Mesenchymal stem cell (in vitro differentiated cells and primary cell): Measurements from ENCODE around the gene TSPEAR.
A peak's percentile ranks its signal among the peaks of the same experiment; 100 is the strongest.

ENCODE experiments used
- DNase-seq: peaks from one replicate; pipeline ENCODE4 v3.0.0-alpha.2; 2013
- H2AFZ ChIP-seq: one replicate; pipeline ENCODE4 v1.6.1; 2013; ENCODE audit warnings: low read depth, mild to moderate bottlenecking, control low read depth, inconsistent platforms, low read length, moderate library complexity
- H2AK5ac ChIP-seq: 2 replicates; pipeline ENCODE4 v1.6.1; 2013; ENCODE audit warnings: low read length, moderate library complexity, mild to moderate bottlenecking, inconsistent platforms; ENCODE audit not compliant: severe bottlenecking
- H2BK120ac ChIP-seq: one replicate; pipeline ENCODE4 v1.6.1; 2013; ENCODE audit warnings: low read depth, mild to moderate bottlenecking, inconsistent platforms, low read length, moderate library complexity
- H2BK12ac ChIP-seq, 2 experiments: one replicate each; pipeline ENCODE4 v1.6.1; 2013; ENCODE audit warnings: inconsistent platforms in 2 of 2, low read length in 2 of 2, mild to moderate bottlenecking in 2 of 2, moderate library complexity in 2 of 2, control low read depth in 1 of 2
- H2BK15ac ChIP-seq: one replicate; pipeline ENCODE4 v1.6.1; 2013; ENCODE audit warnings: mild to moderate bottlenecking, low read depth, inconsistent platforms; ENCODE audit not compliant: poor library complexity, severe bottlenecking
- H2BK5ac ChIP-seq: 2 replicates; pipeline ENCODE4 v1.6.1; 2013; ENCODE audit warnings: low read depth, mild to moderate bottlenecking, low read length, control low read depth, inconsistent platforms; ENCODE audit not compliant: poor library complexity, severe bottlenecking
- H3K14ac ChIP-seq, 2 experiments: one replicate each; pipeline ENCODE4 v1.6.1; 2013; ENCODE audit warnings: inconsistent platforms in 2 of 2, low read length in 2 of 2, control low read depth in 1 of 2, mild to moderate bottlenecking in 1 of 2, moderate library complexity in 1 of 2
- H3K18ac ChIP-seq, 2 experiments: one replicate each; pipeline ENCODE4 v1.6.1; 2013; ENCODE audit warnings: inconsistent platforms in 2 of 2, low read length in 2 of 2, control low read depth in 1 of 2, low read depth in 1 of 2, mild to moderate bottlenecking in 1 of 2
- H3K23ac ChIP-seq, 2 experiments: one replicate each; pipeline ENCODE4 v1.6.1; 2013; ENCODE audit warnings: inconsistent platforms in 2 of 2, low read length in 2 of 2, mild to moderate bottlenecking in 2 of 2, moderate library complexity in 2 of 2, control low read depth in 1 of 2
- H3K27ac ChIP-seq: 2 replicates; pipeline ENCODE4 v1.5.1; 2013; ENCODE audit warnings: mild to moderate bottlenecking, moderate library complexity, low read length, control low read depth, inconsistent platforms; ENCODE audit not compliant: poor library complexity, severe bottlenecking
- H3K27me3 ChIP-seq, 2 experiments: 2 replicates each; pipeline versions ENCODE4 v1.6.1 to v1.7.0; 2013; ENCODE audit warnings: low read length in 2 of 2, mild to moderate bottlenecking in 2 of 2, moderate library complexity in 2 of 2, control low read depth in 1 of 2, inconsistent platforms in 1 of 2; ENCODE audit not compliant: control insufficient read depth in 1 of 2, insufficient read depth in 1 of 2
- H3K36me3 ChIP-seq, 2 experiments: 2 replicates each; pipeline versions ENCODE4 v1.6.1 to v1.7.0; 2013; ENCODE audit warnings: low read length in 2 of 2, control low read depth in 1 of 2, inconsistent platforms in 1 of 2, low read depth in 1 of 2, mild to moderate bottlenecking in 1 of 2; ENCODE audit not compliant: insufficient read depth in 2 of 2, control insufficient read depth in 1 of 2
- H3K4ac ChIP-seq, 2 experiments: one replicate each; pipeline ENCODE4 v1.6.1; 2013; ENCODE audit warnings: inconsistent platforms in 2 of 2, low read length in 2 of 2, mild to moderate bottlenecking in 2 of 2, moderate library complexity in 2 of 2, control low read depth in 1 of 2, low read depth in 1 of 2
- H3K4me1 ChIP-seq: 2 replicates; pipeline ENCODE4 v1.6.1; 2013; ENCODE audit warnings: low read depth, low read length, control low read depth; ENCODE audit not compliant: control insufficient read depth, insufficient read depth
- H3K4me2 ChIP-seq: 2 replicates; pipeline ENCODE4 v1.6.1; 2013; ENCODE audit warnings: low read length, mild to moderate bottlenecking, inconsistent platforms; ENCODE audit not compliant: poor library complexity, severe bottlenecking
- H3K4me3 ChIP-seq, 2 experiments: 2 replicates each; pipeline versions ENCODE4 v1.5.1 to v1.7.0; 2013; ENCODE audit warnings: low read length in 2 of 2, mild to moderate bottlenecking in 2 of 2, control low read depth in 1 of 2, low read depth in 1 of 2; ENCODE audit not compliant: insufficient read depth in 1 of 2
- H3K79me1 ChIP-seq: replicated peaks from 2 replicates; pipeline ENCODE4 v1.6.1; 2013; ENCODE audit warnings: mild to moderate bottlenecking, control low read depth, low read length, inconsistent platforms; ENCODE audit not compliant: poor library complexity, severe bottlenecking
- H3K9ac ChIP-seq: 2 replicates; pipeline ENCODE4 v1.7.0; 2013; ENCODE audit warnings: mild to moderate bottlenecking, low read length, moderate library complexity
- H3K9me3 ChIP-seq: 2 replicates; pipeline ENCODE4 v1.7.0; 2013; ENCODE audit warnings: mild to moderate bottlenecking, low read length; ENCODE audit not compliant: control insufficient read depth
- H4K8ac ChIP-seq: one replicate; pipeline ENCODE4 v1.6.1; 2013; ENCODE audit warnings: inconsistent platforms, mild to moderate bottlenecking, low read length, moderate library complexity
- H4K91ac ChIP-seq: one replicate; pipeline ENCODE4 v1.6.1; 2013; ENCODE audit warnings: mild to moderate bottlenecking, low read length, inconsistent platforms
- WGBS: methylation state at CpG from one replicate; pipeline ENCODE4 v1.1.7; 2013; ENCODE audit warnings: mixed read lengths; 5-methylcytosine and 5-hydroxymethylcytosine counted together

TSPEAR gene

DNA sequence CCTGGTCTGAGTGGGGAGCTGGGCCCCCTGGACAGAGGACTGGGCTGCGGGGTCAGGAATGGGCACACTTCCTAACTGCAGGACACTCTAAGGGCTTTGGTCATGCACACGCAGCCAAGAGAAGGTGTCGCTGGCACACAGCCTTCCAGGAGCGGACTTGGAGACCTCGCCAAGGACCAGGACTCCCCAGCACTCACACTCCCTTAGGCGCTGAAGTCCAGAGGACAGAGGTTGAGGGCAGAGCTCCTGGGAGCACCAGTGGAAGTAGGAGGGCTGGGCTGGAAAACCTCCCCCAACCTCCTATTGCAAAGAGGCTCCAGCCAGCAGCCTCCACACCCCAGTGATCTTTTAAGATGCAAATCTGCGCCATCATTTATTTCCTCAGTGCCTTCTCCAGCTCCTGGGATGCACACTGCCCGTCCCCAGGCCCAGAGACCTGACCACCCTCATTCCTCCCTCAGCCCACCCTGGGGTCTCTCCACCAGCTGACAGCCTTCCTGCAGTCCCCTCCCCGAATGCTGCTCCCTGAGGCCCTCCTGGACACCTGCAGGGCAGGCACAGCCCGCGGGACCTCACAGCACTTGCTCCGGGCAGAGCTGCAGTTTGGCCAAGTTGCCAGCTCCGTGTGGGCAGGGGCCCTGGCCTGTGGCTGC is 3.0 kb downstream of the TSPEAR start:
- Histone ChIP-seq H3K36me3 (peaks cover 0 to 6% of the 10 kb centered on the region in 2 experiments), H3K27me3 (peaks cover 83 to 91% of the 10 kb centered on the region in 2 experiments), H3K9ac (no peak overlapping the region), H3K27ac (no peak overlapping the region), H2BK15ac (no peak overlapping the region), H3K14ac (no peak overlapping the region), H3K18ac (no peak overlapping the region), H3K4me3 (no peak overlapping the region), H4K91ac (no peak overlapping the region), H3K79me1 (no peaks in the 10 kb centered on the region), H2BK120ac (no peak overlapping the region), H3K4ac (no peak overlapping the region), H2AK5ac (no peak overlapping the region), H3K9me3 (no peaks in the 10 kb centered on the region), H2BK12ac (no peak overlapping the region), H4K8ac (no peak overlapping the region), H3K4me2 (no peak overlapping the region), H3K4me1 (peaks cover 18% of the 10 kb centered on the region), H2BK5ac (no peak overlapping the region), H2AFZ (no peak overlapping the region), H3K23ac (no peak overlapping the region)
- DNase-seq, result no peak
- 1% methylated on average over 10 of the region's 13 CpGs for WGBS

DNA sequence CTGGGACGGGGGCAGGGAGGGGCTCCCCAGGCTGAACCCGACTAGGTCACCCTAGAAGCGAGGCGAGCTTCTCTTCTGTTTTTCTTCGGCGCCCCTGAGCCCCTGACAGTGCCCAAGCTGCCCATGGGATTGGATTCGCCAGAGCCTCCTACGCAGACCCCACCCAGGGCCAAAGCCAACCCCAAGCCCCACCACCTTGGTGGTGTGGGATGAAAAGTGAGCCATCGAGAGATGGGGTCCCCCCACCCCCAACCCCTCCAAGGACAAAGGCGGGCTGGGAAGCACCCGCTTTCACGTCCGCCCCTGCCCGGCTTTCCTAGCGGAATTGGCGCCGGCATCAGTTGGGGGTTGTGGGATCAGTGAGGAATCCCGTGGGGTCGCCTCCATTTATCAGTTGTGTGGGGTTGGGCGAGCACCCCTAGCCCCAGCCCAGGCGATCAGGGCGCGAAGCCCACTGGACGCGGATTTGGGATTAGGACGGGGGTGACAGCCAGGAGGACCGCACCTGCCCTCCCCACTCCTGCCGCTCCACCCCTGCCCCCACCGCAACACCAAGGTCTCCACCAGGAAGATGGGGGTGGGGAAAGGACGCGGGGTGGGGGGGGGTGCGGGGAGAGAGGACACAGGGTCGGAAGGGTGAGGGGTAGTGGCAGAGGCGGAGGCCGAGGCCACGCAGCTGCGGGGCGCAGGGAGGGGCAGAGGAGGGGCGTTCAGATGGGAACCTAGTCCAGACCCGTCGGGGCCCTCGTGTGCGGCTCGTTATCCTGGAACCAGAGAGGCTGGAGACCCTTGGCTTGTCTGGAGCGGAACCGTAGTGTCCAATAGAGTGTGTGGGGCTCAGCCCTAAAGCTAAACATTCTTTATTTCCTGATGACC is 4.4 kb downstream of the TSPEAR start:
- no peak overlapping the region for H2BK12ac ChIP-seq
- no peak overlapping the region for H2BK15ac ChIP-seq
- peaks cover 0 to 6% of the 10 kb centered on the region in 2 experiments for H3K36me3 ChIP-seq
- no peak overlapping the region for H3K4me3 ChIP-seq
- H2BK120ac ChIP-seq, result no peak overlapping the region
- H3K4ac ChIP-seq, result no peak overlapping the region
- H2BK5ac ChIP-seq, result no peak overlapping the region
- no peak overlapping the region for H4K8ac ChIP-seq
- DNase-seq, result no peak
- H3K18ac ChIP-seq, result no peak overlapping the region
- H3K27ac ChIP-seq, result no peak overlapping the region
- H3K9me3 ChIP-seq, result no peaks in the 10 kb centered on the region
- H3K14ac ChIP-seq, result no peak overlapping the region
- H2AK5ac ChIP-seq, result no peak overlapping the region
- H3K27me3 ChIP-seq, result peaks cover 84 to 91% of the 10 kb centered on the region in 2 experiments
- H3K4me1 ChIP-seq, result peaks cover 18% of the 10 kb centered on the region
- no peak overlapping the region for H2AFZ ChIP-seq
- no peak overlapping the region for H4K91ac ChIP-seq
- H3K4me2 ChIP-seq, result no peak overlapping the region
- H3K79me1 ChIP-seq, result no peaks in the 10 kb centered on the region
- no peak overlapping the region for H3K23ac ChIP-seq
- WGBS, result 2% methylated on average over 27 of the region's 46 CpGs
- H3K9ac ChIP-seq, result no peak overlapping the region

DNA sequence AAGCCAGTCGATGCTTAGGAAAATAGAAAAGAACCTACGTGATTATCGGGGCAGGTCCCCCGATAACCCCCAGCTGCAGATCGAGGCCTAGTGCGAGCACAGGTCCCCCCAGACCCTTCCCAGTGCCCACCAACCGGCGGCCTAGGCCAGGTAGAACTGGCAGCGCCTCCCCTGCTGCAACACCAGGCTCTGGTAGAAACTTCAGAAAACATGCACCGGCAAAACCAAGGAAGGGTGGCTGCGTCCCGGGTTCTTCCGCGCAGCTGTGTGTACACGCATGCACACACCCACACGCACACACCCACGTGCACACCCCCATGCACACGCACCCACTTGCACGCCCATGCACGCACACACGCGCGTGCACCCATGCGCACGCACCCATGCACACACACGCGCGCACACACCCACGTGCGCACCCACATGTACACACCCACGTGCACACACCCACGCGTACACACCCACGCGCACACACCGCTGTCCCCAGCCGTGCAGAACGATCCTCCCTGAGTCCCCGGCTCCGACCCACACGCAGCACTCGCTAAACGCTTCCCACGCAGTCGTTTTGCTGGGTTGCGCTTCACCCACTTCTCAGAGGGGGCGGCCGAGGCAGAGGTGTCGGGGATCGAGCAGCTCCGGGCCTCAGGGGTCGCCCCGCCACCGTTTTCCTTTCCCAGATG is 5.2 kb downstream of the TSPEAR start:
- peaks cover 18% of the 10 kb centered on the region for H3K4me1 ChIP-seq
- H3K79me1 ChIP-seq, result no peaks in the 10 kb centered on the region
- no peak overlapping the region for H3K4me2 ChIP-seq
- no peak overlapping the region for H4K91ac ChIP-seq
- no peak overlapping the region for H3K27ac ChIP-seq
- no peak overlapping the region for H3K23ac ChIP-seq
- no peak overlapping the region for H2BK120ac ChIP-seq
- no peaks in the 10 kb centered on the region for H3K9me3 ChIP-seq
- DNase-seq, result no peak
- H2BK5ac ChIP-seq, result no peak overlapping the region
- no peak overlapping the region for H2BK12ac ChIP-seq
- no peak overlapping the region for H3K18ac ChIP-seq
- H3K27me3 ChIP-seq, result peaks cover 85 to 91% of the 10 kb centered on the region in 2 experiments
- H2AFZ ChIP-seq, result no peak overlapping the region
- 4% methylated on average over 50 of the region's 54 CpGs for WGBS
- no peak overlapping the region for H3K14ac ChIP-seq
- H4K8ac ChIP-seq, result no peak overlapping the region
- H3K9ac ChIP-seq, result no peak overlapping the region
- H2AK5ac ChIP-seq, result no peak overlapping the region
- H2BK15ac ChIP-seq, result no peak overlapping the region
- no peak overlapping the region for H3K4me3 ChIP-seq
- peaks cover 0 to 6% of the 10 kb centered on the region in 2 experiments for H3K36me3 ChIP-seq
- H3K4ac ChIP-seq, result no peak overlapping the region

DNA sequence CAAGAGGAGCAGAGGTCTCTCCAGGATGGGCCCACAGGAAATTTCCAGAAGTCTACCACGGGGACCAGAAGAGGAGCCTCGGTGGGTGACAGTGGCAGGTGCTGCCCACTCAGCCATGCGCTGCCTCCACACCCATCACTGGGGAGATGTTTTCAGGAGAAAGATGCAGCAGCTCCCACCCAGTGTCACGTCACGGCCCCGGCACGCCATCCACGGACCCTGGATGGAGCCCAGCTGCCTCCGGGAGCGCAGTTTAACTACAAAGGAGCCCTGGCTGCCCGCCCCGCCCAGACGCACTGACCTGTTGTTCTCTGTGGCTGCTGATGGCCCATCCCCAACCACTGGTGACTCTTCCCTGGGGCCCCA is 6.8 kb downstream of the TSPEAR start:
- Histone ChIP-seq H3K79me1 (no peaks in the 10 kb centered on the region), H3K27me3 (peaks cover 85 to 91% of the 10 kb centered on the region in 2 experiments), H2BK5ac (no peak overlapping the region), H3K9ac (no peak overlapping the region), H2BK120ac (no peak overlapping the region), H3K9me3 (no peaks in the 10 kb centered on the region), H2BK12ac (no peak overlapping the region), H3K36me3 (peaks cover 0 to 6% of the 10 kb centered on the region in 2 experiments), H3K23ac (no peak overlapping the region), H3K4ac (no peak overlapping the region), H3K18ac (no peak overlapping the region), H2BK15ac (no peak overlapping the region), H4K91ac (no peak overlapping the region), H4K8ac (peak overlapping the region; percentile 22), H3K4me2 (no peak overlapping the region), H3K27ac (no peak overlapping the region), H3K4me1 (peaks cover 13% of the 10 kb centered on the region), H3K14ac (no peak overlapping the region), H3K4me3 (no peak overlapping the region), H2AFZ (no peak overlapping the region), H2AK5ac (no peak overlapping the region)
- DNase-seq, result no peak
- 18% methylated on average over 13 of the region's 13 CpGs for WGBS
